ENCODE measurements around the gene FOXD2.

DNA sequence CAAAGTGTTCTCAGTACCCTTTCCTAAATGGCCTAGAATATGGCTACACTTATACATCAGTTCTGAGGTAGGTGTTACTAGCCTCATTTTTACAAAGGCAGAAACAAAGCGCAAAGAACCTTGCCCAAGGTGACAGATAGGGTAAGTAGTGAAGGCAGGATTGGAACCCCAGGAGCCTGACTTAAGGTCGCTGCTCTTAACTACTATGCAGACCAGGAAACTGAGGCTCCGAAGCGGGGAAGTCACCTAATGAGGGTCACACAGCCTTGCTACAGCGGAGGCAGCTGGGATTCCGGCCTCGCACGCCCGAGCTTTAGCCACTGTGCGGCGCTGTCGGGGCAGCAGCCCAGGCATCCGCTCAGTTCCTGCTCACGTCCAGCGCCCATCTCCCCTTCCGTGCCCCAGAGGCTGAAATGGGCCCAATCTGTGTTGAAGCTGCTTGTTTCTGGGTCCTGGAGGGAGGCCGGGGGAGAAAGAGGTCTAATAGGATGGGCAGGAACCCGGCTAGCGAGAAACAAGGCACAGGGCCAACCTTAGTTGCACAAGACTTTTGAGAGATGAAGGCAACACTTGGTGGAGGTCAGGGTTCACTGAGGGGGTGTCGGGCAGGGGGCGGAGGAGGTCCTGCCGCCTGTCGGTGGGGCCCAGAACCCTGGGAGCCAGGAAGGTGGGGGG lies 1.4 kb upstream of the FOXD2 start:
- no peak for TF ChIP-seq POLR2A (IDR thresholded peaks at IDR 0.05; ENCODE audit: low read depth, low read length)
- peak; percentile 75 for TF ChIP-seq CEBPB (IDR thresholded peaks at IDR 0.05; ENCODE audit: low read depth, low read length)
- TF ChIP-seq, protein P1, sequence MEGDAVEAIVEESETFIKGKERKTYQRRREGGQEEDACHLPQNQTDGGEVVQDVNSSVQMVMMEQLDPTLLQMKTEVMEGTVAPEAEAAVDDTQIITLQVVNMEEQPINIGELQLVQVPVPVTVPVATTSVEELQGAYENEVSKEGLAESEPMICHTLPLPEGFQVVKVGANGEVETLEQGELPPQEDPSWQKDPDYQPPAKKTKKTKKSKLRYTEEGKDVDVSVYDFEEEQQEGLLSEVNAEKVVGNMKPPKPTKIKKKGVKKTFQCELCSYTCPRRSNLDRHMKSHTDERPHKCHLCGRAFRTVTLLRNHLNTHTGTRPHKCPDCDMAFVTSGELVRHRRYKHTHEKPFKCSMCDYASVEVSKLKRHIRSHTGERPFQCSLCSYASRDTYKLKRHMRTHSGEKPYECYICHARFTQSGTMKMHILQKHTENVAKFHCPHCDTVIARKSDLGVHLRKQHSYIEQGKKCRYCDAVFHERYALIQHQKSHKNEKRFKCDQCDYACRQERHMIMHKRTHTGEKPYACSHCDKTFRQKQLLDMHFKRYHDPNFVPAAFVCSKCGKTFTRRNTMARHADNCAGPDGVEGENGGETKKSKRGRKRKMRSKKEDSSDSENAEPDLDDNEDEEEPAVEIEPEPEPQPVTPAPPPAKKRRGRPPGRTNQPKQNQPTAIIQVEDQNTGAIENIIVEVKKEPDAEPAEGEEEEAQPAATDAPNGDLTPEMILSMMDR (conservative IDR thresholded peaks at IDR 0.05; ENCODE audit: low read depth, low read length), result peak; percentile 84
- TF ChIP-seq RAD21 (IDR thresholded peaks at IDR 0.05; ENCODE audit: low read length), result peak; percentile 59
- no peak for TF ChIP-seq BHLHE40 (IDR thresholded peaks at IDR 0.05; ENCODE audit: low read depth, low read length)
- TF ChIP-seq RCOR1 (IDR thresholded peaks at IDR 0.05; ENCODE audit: insufficient replicate concordance, low read length), result no peak
- no peak for TF ChIP-seq MAZ (IDR thresholded peaks at IDR 0.05; ENCODE audit: borderline replicate concordance, low read depth, low read length)
- TF ChIP-seq CHD1 (IDR thresholded peaks at IDR 0.05; ENCODE audit: low read depth, low read length), result no peak
- TF ChIP-seq RFX5 (IDR thresholded peaks at IDR 0.05; ENCODE audit: low read depth, low read length), result no peak
- peak; percentile 63 for TF ChIP-seq SMC3 (IDR thresholded peaks at IDR 0.05; ENCODE audit: low read depth, low read length)
- no peak for TF ChIP-seq USF2 (IDR thresholded peaks at IDR 0.05; ENCODE audit: low read depth, low read length)
- no peak for TF ChIP-seq MXI1 (IDR thresholded peaks at IDR 0.05; ENCODE audit: borderline replicate concordance, low read depth, low read length)

Data from IMR-90 (cell line).